ENCODE results near the gene ING4.
A peak's percentile ranks its signal among the peaks of the same experiment; 100 is the strongest.

The ING4 gene

GRCh38 chr12:6685814-6686213 is 22.9 kb upstream of the ING4 start:
- no peak for DNase-seq

- no peak for DNase-seq
Observed at GRCh38 chr12:6684609-6685008, 21.7 kb upstream of the ING4 start.

- no peak for DNase-seq
Observed at GRCh38 chr12:6676962-6677361, 14.0 kb upstream of the ING4 start.

GRCh38 chr12:6672143-6672542 is 9.2 kb upstream of the ING4 start:
- DNase-seq, result no peak

GRCh38 chr12:6667559-6668210 is 4.8 kb upstream of the ING4 start:
- no peak for DNase-seq

GRCh38 chr12:6666211-6666610 is 3.3 kb upstream of the ING4 start:
- DNase-seq, result no peak

- DNase-seq, result no peak
Observed at GRCh38 chr12:6664902-6665301, 2.0 kb upstream of the ING4 start.

- DNase-seq, result no peak
Observed at GRCh38 chr12:6662602-6662905, 365 bp downstream of the ING4 start.

GRCh38 chr12:6653987-6654386 is 8.9 kb downstream of the ING4 start:
- DNase-seq, result no peak

- no peak for DNase-seq
Observed at GRCh38 chr12:6653342-6653741, 9.6 kb downstream of the ING4 start.

- DNase-seq, result no peak
Observed at GRCh38 chr12:6652391-6652790, 10.5 kb downstream of the ING4 start.

GRCh38 chr12:6650832-6651231 is 12.1 kb downstream of the ING4 start:
- no peak for DNase-seq

GRCh38 chr12:6647083-6647604 is 15.8 kb downstream of the ING4 start, which contains the start of gene ACRBP:
ACRBP (minus strand) TSS chr12:6647432; CDS start chr12:6647366, 66 bp downstream.
- DNase-seq, result peak; percentile 70

- no peak for DNase-seq
Observed at GRCh38 chr12:6646276-6647082, 16.4 kb downstream of the ING4 start.

GRCh38 chr12:6644903-6645302 is 18.0 kb downstream of the ING4 start:
- peak; percentile 60 for DNase-seq

GRCh38 chr12:6644257-6644596 is 18.7 kb downstream of the ING4 start:
- DNase-seq, result no peak

GRCh38 chr12:6643569-6644256 is 19.2 kb downstream of the ING4 start:
- no peak for DNase-seq

GRCh38 chr12:6641131-6641530 is 21.8 kb downstream of the ING4 start:
- no peak for DNase-seq

GRCh38 chr12:6640497-6640896 is 22.4 kb downstream of the ING4 start:
- no peak for DNase-seq

- no peak for DNase-seq
Observed at GRCh38 chr12:6639151-6639801, 23.6 kb downstream of the ING4 start.

- DNase-seq, result no peak
Observed at GRCh38 chr12:6638305-6638704, 24.6 kb downstream of the ING4 start.

- DNase-seq, result peak; percentile 37
Observed at GRCh38 chr12:6635856-6636531, 26.9 kb downstream of the ING4 start, which contains the start of gene LPAR5. LPAR5 (minus strand) TSS chr12:6635959; CDS start chr12:6621248, 14,711 bp downstream.
